Spleen (tissue), 7 donors: ENCODE data around the gene KCNC2.

Experiments used
- POLR2A ChIP-seq, 3 donors: fragments of 450-650 bp; IDR thresholded peaks; one replicate each; pipeline ENCODE4 v1.5.1; 2017; ENCODE audit warnings: antibody characterized with exemption in 3 of 3, mild to moderate bottlenecking in 1 of 3
- TF ChIP-seq, protein P1 (sequence below), 11 experiments: fragments of 200-600 bp in 7 of 11; fragments of 450-650 bp in 4 of 11; sonication (generic) in 4 of 11; IDR thresholded peaks in 8 of 11; conservative IDR thresholded peaks in 3 of 11; 1 replicate in 7 of 11; 2 replicates in 4 of 11; pipeline versions ENCODE4 v1.4.0 to v1.8.0; 2016 to 2021; ENCODE audit warnings: antibody characterized with exemption in 11 of 11, inconsistent platforms in 4 of 11, mild to moderate bottlenecking in 1 of 11
- donor health status: DM: no; HTN: no; CAD: no; lungs with moderate emphysema.
- donor health status: DM: no; HTN: no; CAD: no.
- donor health status: DM: no; HTN: no; CAD: no.

- no peak for TF ChIP-seq POLR2A (IDR thresholded peaks at IDR 0.05)
- TF ChIP-seq, protein P1, sequence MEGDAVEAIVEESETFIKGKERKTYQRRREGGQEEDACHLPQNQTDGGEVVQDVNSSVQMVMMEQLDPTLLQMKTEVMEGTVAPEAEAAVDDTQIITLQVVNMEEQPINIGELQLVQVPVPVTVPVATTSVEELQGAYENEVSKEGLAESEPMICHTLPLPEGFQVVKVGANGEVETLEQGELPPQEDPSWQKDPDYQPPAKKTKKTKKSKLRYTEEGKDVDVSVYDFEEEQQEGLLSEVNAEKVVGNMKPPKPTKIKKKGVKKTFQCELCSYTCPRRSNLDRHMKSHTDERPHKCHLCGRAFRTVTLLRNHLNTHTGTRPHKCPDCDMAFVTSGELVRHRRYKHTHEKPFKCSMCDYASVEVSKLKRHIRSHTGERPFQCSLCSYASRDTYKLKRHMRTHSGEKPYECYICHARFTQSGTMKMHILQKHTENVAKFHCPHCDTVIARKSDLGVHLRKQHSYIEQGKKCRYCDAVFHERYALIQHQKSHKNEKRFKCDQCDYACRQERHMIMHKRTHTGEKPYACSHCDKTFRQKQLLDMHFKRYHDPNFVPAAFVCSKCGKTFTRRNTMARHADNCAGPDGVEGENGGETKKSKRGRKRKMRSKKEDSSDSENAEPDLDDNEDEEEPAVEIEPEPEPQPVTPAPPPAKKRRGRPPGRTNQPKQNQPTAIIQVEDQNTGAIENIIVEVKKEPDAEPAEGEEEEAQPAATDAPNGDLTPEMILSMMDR (IDR thresholded peaks at IDR 0.05 in 8 of 11, conservative IDR thresholded peaks at IDR 0.05 in 3 of 11): no peak
These were observed 49.5 kb upstream of the KCNC2 start for GRCh38 chr12:75259143-75259542.
